ENCODE measurements around the gene GAS7. TPM values are rescaled to one million over a fixed set of nuclear protein-coding genes. Genes with fewer than 3 reads are reported as not detected.

The GAS7 gene
- total and polyA plus RNA-seq, 2 experiments from 2014 or later: 1.9 to 10.7 TPM

DNA sequence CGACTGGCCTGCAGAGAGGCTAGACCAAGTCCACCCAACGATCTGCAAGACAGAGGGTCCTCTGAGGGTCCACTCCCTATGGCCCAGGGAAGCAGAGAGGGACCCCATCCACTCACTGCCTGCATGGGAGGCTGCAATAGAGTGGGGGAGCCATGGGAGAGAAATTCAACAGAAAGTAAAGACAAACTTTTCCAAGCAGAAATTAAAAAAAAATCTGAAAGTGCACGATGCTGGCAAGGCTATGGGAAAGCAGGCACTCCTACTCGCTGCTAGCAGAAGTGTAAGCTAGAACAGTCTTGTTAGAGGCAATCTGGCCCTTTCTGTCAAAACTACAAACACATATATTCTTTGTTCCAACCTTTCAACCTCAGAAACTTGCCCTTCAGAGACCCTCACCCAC, 85.4 kb downstream of the GAS7 start:
- DNase-seq (ENCODE audit: low spot score) (no peak), ATAC-seq (no peak)
- H3F3A ChIP-seq (replicated peaks; ENCODE audit: low read depth): no peaks in the 10 kb centered on the region
- no peaks in the 10 kb centered on the region for H4K20me1 ChIP-seq (replicated peaks; ENCODE audit: insufficient read depth)
- H3K79me2 ChIP-seq (replicated peaks; ENCODE audit: insufficient read depth): no peaks in the 10 kb centered on the region
- TF ChIP-seq, protein P1, sequence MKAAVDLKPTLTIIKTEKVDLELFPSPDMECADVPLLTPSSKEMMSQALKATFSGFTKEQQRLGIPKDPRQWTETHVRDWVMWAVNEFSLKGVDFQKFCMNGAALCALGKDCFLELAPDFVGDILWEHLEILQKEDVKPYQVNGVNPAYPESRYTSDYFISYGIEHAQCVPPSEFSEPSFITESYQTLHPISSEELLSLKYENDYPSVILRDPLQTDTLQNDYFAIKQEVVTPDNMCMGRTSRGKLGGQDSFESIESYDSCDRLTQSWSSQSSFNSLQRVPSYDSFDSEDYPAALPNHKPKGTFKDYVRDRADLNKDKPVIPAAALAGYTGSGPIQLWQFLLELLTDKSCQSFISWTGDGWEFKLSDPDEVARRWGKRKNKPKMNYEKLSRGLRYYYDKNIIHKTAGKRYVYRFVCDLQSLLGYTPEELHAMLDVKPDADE (IDR thresholded peaks at IDR 0.05): no peak
- no peak for TF ChIP-seq ZNF114 (CRISPR knock-in tag; IDR thresholded peaks at IDR 0.05)
- TF ChIP-seq, protein P2, sequence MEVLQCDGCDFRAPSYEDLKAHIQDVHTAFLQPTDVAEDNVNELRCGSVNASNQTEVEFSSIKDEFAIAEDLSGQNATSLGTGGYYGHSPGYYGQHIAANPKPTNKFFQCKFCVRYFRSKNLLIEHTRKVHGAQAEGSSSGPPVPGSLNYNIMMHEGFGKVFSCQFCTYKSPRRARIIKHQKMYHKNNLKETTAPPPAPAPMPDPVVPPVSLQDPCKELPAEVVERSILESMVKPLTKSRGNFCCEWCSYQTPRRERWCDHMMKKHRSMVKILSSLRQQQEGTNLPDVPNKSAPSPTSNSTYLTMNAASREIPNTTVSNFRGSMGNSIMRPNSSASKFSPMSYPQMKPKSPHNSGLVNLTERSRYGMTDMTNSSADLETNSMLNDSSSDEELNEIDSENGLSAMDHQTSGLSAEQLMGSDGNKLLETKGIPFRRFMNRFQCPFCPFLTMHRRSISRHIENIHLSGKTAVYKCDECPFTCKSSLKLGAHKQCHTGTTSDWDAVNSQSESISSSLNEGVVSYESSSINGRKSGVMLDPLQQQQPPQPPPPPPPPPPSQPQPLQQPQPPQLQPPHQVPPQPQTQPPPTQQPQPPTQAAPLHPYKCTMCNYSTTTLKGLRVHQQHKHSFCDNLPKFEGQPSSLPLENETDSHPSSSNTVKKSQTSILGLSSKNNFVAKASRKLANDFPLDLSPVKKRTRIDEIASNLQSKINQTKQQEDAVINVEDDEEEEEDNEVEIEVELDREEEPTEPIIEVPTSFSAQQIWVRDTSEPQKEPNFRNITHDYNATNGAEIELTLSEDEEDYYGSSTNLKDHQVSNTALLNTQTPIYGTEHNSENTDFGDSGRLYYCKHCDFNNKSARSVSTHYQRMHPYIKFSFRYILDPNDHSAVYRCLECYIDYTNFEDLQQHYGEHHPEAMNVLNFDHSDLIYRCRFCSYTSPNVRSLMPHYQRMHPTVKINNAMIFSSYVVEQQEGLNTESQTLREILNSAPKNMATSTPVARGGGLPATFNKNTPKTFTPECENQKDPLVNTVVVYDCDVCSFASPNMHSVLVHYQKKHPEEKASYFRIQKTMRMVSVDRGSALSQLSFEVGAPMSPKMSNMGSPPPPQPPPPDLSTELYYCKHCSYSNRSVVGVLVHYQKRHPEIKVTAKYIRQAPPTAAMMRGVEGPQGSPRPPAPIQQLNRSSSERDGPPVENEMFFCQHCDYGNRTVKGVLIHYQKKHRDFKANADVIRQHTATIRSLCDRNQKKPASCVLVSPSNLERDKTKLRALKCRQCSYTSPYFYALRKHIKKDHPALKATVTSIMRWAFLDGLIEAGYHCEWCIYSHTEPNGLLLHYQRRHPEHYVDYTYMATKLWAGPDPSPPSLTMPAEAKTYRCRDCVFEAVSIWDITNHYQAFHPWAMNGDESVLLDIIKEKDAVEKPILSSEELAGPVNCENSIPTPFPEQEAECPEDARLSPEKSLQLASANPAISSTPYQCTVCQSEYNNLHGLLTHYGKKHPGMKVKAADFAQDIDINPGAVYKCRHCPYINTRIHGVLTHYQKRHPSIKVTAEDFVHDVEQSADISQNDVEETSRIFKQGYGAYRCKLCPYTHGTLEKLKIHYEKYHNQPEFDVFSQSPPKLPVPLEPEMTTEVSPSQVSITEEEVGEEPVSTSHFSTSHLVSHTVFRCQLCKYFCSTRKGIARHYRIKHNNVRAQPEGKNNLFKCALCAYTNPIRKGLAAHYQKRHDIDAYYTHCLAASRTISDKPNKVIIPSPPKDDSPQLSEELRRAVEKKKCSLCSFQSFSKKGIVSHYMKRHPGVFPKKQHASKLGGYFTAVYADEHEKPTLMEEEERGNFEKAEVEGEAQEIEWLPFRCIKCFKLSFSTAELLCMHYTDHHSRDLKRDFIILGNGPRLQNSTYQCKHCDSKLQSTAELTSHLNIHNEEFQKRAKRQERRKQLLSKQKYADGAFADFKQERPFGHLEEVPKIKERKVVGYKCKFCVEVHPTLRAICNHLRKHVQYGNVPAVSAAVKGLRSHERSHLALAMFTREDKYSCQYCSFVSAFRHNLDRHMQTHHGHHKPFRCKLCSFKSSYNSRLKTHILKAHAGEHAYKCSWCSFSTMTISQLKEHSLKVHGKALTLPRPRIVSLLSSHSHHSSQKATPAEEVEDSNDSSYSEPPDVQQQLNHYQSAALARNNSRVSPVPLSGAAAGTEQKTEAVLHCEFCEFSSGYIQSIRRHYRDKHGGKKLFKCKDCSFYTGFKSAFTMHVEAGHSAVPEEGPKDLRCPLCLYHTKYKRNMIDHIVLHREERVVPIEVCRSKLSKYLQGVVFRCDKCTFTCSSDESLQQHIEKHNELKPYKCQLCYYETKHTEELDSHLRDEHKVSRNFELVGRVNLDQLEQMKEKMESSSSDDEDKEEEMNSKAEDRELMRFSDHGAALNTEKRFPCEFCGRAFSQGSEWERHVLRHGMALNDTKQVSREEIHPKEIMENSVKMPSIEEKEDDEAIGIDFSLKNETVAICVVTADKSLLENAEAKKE (CRISPR knock-in tag; IDR thresholded peaks at IDR 0.05): no peak
- TF ChIP-seq ZNF331 (CRISPR knock-in tag; IDR thresholded peaks at IDR 0.05; ENCODE audit: low read depth): no peak
- no peak for TF ChIP-seq EZH2 (IDR thresholded peaks at IDR 0.05; ENCODE audit: low read depth, unreplicated experiment)
- TF ChIP-seq POLR2AphosphoS5 (IDR thresholded peaks at IDR 0.05; ENCODE audit: low read depth): no peak
- no peak for TF ChIP-seq CREB1 (CRISPR knock-in tag; IDR thresholded peaks at IDR 0.05; ENCODE audit: low read depth)
- TF ChIP-seq STAT1 (IDR thresholded peaks at IDR 0.05; ENCODE audit: unreplicated experiment): no peak
- no peak for TF ChIP-seq JUNB (IDR thresholded peaks at IDR 0.05; ENCODE audit: unreplicated experiment)
- TF ChIP-seq NANOG (IDR thresholded peaks at IDR 0.05; ENCODE audit: borderline replicate concordance): no peak
- TF ChIP-seq, protein P3, sequence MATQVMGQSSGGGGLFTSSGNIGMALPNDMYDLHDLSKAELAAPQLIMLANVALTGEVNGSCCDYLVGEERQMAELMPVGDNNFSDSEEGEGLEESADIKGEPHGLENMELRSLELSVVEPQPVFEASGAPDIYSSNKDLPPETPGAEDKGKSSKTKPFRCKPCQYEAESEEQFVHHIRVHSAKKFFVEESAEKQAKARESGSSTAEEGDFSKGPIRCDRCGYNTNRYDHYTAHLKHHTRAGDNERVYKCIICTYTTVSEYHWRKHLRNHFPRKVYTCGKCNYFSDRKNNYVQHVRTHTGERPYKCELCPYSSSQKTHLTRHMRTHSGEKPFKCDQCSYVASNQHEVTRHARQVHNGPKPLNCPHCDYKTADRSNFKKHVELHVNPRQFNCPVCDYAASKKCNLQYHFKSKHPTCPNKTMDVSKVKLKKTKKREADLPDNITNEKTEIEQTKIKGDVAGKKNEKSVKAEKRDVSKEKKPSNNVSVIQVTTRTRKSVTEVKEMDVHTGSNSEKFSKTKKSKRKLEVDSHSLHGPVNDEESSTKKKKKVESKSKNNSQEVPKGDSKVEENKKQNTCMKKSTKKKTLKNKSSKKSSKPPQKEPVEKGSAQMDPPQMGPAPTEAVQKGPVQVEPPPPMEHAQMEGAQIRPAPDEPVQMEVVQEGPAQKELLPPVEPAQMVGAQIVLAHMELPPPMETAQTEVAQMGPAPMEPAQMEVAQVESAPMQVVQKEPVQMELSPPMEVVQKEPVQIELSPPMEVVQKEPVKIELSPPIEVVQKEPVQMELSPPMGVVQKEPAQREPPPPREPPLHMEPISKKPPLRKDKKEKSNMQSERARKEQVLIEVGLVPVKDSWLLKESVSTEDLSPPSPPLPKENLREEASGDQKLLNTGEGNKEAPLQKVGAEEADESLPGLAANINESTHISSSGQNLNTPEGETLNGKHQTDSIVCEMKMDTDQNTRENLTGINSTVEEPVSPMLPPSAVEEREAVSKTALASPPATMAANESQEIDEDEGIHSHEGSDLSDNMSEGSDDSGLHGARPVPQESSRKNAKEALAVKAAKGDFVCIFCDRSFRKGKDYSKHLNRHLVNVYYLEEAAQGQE (IDR thresholded peaks at IDR 0.05; ENCODE audit: unreplicated experiment): no peak
- TF ChIP-seq EZH2phosphoT487 (IDR thresholded peaks at IDR 0.05; ENCODE audit: unreplicated experiment): no peak
- TF ChIP-seq CTCF (conservative IDR thresholded peaks at IDR 0.05; ENCODE audit: low read depth in 2 of 2): no peak
- H3K27me3 Mint-ChIP-seq (ENCODE audit: insufficient read depth, low read depth, poor library complexity): peaks cover 8% of the 10 kb centered on the region
- H3K4me3 ChIP-seq: no peak overlapping the region
- H3K27me3 ChIP-seq (ENCODE audit: insufficient read depth): no peaks in the 10 kb centered on the region
- H3K27ac ChIP-seq (ENCODE audit: low read depth): no peak overlapping the region
- no peak overlapping the region for H3K27ac Mint-ChIP-seq
- H3K36me3 Mint-ChIP-seq (ENCODE audit: low read depth): no peaks in the 10 kb centered on the region
- H3K4me1 ChIP-seq (ENCODE audit: insufficient read depth): peaks cover 10% of the 10 kb centered on the region
- H3K36me3 ChIP-seq (ENCODE audit: insufficient read depth): no peaks in the 10 kb centered on the region
- no peak overlapping the region for H3K4me3 Mint-ChIP-seq
- H3K4me1 Mint-ChIP-seq: peaks cover 14% of the 10 kb centered on the region
- no peak overlapping the region for H2AFZ ChIP-seq
- H3K9me2 ChIP-seq (ENCODE audit: insufficient read depth): no peaks in the 10 kb centered on the region
- no peaks in the 10 kb centered on the region; the same call in 2 of the 3 replicates for H3K9me3 Mint-ChIP-seq
- H3K4me2 ChIP-seq: no peak overlapping the region
